HG03460 (cell line): ENCODE results near the gene GID8.

Source experiments
- ATAC-seq: cut with Tn5 transposase; IDR thresholded peaks from one replicate; pipeline ENCODE4 v1.9.1; 2021; ENCODE audit not compliant: unreplicated experiment

Gene GID8

GRCh38 chr20:62941792-62942191 is 3.8 kb downstream of the GID8 start:
- ATAC-seq: no peak

GRCh38 chr20:62942456-62942855 is 4.5 kb downstream of the GID8 start:
- ATAC-seq: no peak

GRCh38 chr20:62943396-62943795 is 5.4 kb downstream of the GID8 start:
- ATAC-seq: no peak

- no peak for ATAC-seq
Measured at GRCh38 chr20:62944184-62944583, 6.2 kb downstream of the GID8 start.

GRCh38 chr20:62944746-62945145 is 6.8 kb downstream of the GID8 start:
- ATAC-seq: no peak

GRCh38 chr20:62945771-62946339 is 7.9 kb downstream of the GID8 start:
- ATAC-seq: no peak

- no peak for ATAC-seq
Measured at GRCh38 chr20:62946918-62947317, 9.0 kb downstream of the GID8 start.

GRCh38 chr20:62947532-62948300 is 9.8 kb downstream of the GID8 start:
- no peak for ATAC-seq

GRCh38 chr20:62949153-62949821 is 11.3 kb downstream of the GID8 start:
- ATAC-seq: no peak

GRCh38 chr20:62949962-62950361 is 12.0 kb downstream of the GID8 start:
- no peak for ATAC-seq

GRCh38 chr20:62950741-62951140 is 12.8 kb downstream of the GID8 start:
- no peak for ATAC-seq

GRCh38 chr20:62951143-62951895 is 13.4 kb downstream of the GID8 start:
- no peak for ATAC-seq

GRCh38 chr20:62951896-62952372 is 14.0 kb downstream of the GID8 start:
- no peak for ATAC-seq

GRCh38 chr20:62952373-62952967 is 14.5 kb downstream of the GID8 start, which contains the start of gene SLC17A9:
TSS of gene SLC17A9 (plus strand) at chr20:62952709. CDS start at chr20:62952831, 122 bp downstream.
- peak; percentile 47 for ATAC-seq

- ATAC-seq: no peak
Measured at GRCh38 chr20:62952968-62953838, 15.3 kb downstream of the GID8 start.

GRCh38 chr20:62953839-62954703 is 16.1 kb downstream of the GID8 start:
- peak; percentile 62 for ATAC-seq

- no peak for ATAC-seq
Measured at GRCh38 chr20:62955519-62956386, 17.8 kb downstream of the GID8 start.
